ENCODE measurements around the gene DIRAS2.

The DIRAS2 gene

GRCh38 chr9:90611568-90611967, 31.1 kb downstream of the DIRAS2 start:
- DNase-seq = no peak

- no peak for DNase-seq
Measured at GRCh38 chr9:90611121-90611520, 31.5 kb downstream of the DIRAS2 start.

- DNase-seq = no peak
Measured at GRCh38 chr9:90607701-90608516, 34.7 kb downstream of the DIRAS2 start.

GRCh38 chr9:90600029-90600428, 42.6 kb downstream of the DIRAS2 start:
- no peak for DNase-seq

- no peak for DNase-seq
Measured at GRCh38 chr9:90598191-90598590, 44.4 kb downstream of the DIRAS2 start.

GRCh38 chr9:90593646-90594045, 49.0 kb downstream of the DIRAS2 start:
- no peak for DNase-seq

GRCh38 chr9:90580576-90580975, 62.0 kb downstream of the DIRAS2 start:
- DNase-seq = no peak

GRCh38 chr9:90579181-90579580, 63.4 kb downstream of the DIRAS2 start:
- no peak for DNase-seq

- no peak for DNase-seq
Measured at GRCh38 chr9:90578126-90578815, 64.4 kb downstream of the DIRAS2 start.

- DNase-seq = no peak
Measured at GRCh38 chr9:90569511-90569910, 73.1 kb downstream of the DIRAS2 start.

GRCh38 chr9:90568667-90569066, 74.0 kb downstream of the DIRAS2 start:
- DNase-seq = no peak

GRCh38 chr9:90562229-90562628, 80.4 kb downstream of the DIRAS2 start:
- no peak for DNase-seq
